H1 (cell line): ENCODE results near the gene IGF2R. TPM values are rescaled to one million over a fixed set of nuclear protein-coding genes. Genes with fewer than 3 reads are reported as not detected.

Experiments
- CTCF ChIA-PET: fragments of 300-600 bp; sonication (Branson Sonifier 250); formaldehyde crosslinking; loops from one replicate; lab custom pipeline; 2021; ENCODE audit not compliant: partially characterized antibody; lab: Charles Lee
- POLR2A ChIA-PET: fragments of 300-600 bp; sonication (Branson Sonifier 250); formaldehyde crosslinking; loops from one replicate; lab custom pipeline; 2021; ENCODE audit warnings: inconsistent platforms; ENCODE audit not compliant: partially characterized antibody; lab: Charles Lee
- DNase-seq, 2 experiments: peaks; one replicate each; pipeline versions ENCODE4 v3.0.0 to v3.0.0-alpha.2; 2010 to 2022; ENCODE audit warnings: low spot score in 2 of 2, low read depth in 1 of 2, mixed read lengths in 1 of 2
- FAIRE-seq: peaks from 2 replicates; lab custom pipeline; 2011; peaks lifted over from hg19 to GRCh38; lab: Jason Lieb, UNC
- H2AFZ ChIP-seq: 2 replicates; pipeline ENCODE4 v1.8.1; 2012; ENCODE audit warnings: low read length, inconsistent platforms
- H2AK5ac ChIP-seq: 2 replicates; pipeline ENCODE4 v1.6.1; 2013; ENCODE audit warnings: low read depth, low read length
- H2BK120ac ChIP-seq: replicated peaks from 2 replicates; pipeline ENCODE3; 2013; ENCODE audit warnings: low read depth, low read length, inconsistent platforms
- H2BK12ac ChIP-seq: 2 replicates; pipeline ENCODE4 v1.6.1; 2013; ENCODE audit warnings: low read depth, low read length
- H2BK15ac ChIP-seq: 2 replicates; pipeline ENCODE4 v1.6.1; 2013; ENCODE audit warnings: low read length
- H2BK20ac ChIP-seq: 2 replicates; pipeline ENCODE4 v1.6.1; 2013; ENCODE audit warnings: low read length
- H2BK5ac ChIP-seq: 2 replicates; pipeline ENCODE4 v1.6.1; 2013; ENCODE audit warnings: low read depth, low read length
- H3K14ac ChIP-seq: 2 replicates; pipeline ENCODE4 v1.6.1; 2013; ENCODE audit warnings: inconsistent platforms; ENCODE audit not compliant: insufficient read length
- H3K18ac ChIP-seq: 2 replicates; pipeline ENCODE4 v1.6.1; 2013; ENCODE audit warnings: low read length; ENCODE audit errors: extremely low read depth
- H3K23ac ChIP-seq: 2 replicates; pipeline ENCODE4 v1.6.1; 2013; ENCODE audit warnings: inconsistent platforms; ENCODE audit not compliant: insufficient read length
- H3K23me2 ChIP-seq: 2 replicates; pipeline ENCODE4 v1.6.1; 2013; ENCODE audit warnings: low read depth, low read length
- H3K27ac ChIP-seq: 2 replicates; pipeline ENCODE4 v1.6.1; 2011; ENCODE audit warnings: low read depth, low read length, inconsistent platforms
- H3K27me3 ChIP-seq, 4 experiments: replicated peaks in 1 of 4; 1 replicate in 1 of 4; 2 replicates in 3 of 4; pipeline versions ENCODE4 v1.6.1 to v1.8.1; 2011 to 2013; ENCODE audit warnings: low read length in 3 of 4, mild to moderate bottlenecking in 3 of 4, inconsistent platforms in 2 of 4, mixed read lengths in 2 of 4, moderate library complexity in 1 of 4; ENCODE audit not compliant: control insufficient read depth in 3 of 4, insufficient read depth in 3 of 4; ENCODE audit errors: extremely low read depth in 1 of 4
- H3K36me3 ChIP-seq, 4 experiments: 2 replicates each; pipeline versions ENCODE4 v1.6.1 to v1.8.1; 2011 to 2013; ENCODE audit warnings: mild to moderate bottlenecking in 4 of 4, low read length in 3 of 4, moderate library complexity in 2 of 4, control low read depth in 1 of 4, inconsistent platforms in 1 of 4; ENCODE audit not compliant: insufficient read depth in 4 of 4, control insufficient read depth in 2 of 4
- H3K4ac ChIP-seq: replicated peaks from 2 replicates; pipeline ENCODE3; 2013; ENCODE audit warnings: low read length, low read depth, mixed read lengths, inconsistent platforms; ENCODE audit not compliant: insufficient read length
- H3K4me1 ChIP-seq, 4 experiments: replicated peaks in 1 of 4; 1 replicate in 1 of 4; 2 replicates in 3 of 4; pipeline versions ENCODE4 v1.6.1 to v1.8.1; 2011 to 2013; ENCODE audit warnings: low read length in 3 of 4, inconsistent platforms in 2 of 4, mixed read lengths in 1 of 4; ENCODE audit not compliant: insufficient read depth in 4 of 4, control insufficient read depth in 3 of 4
- H3K4me2 ChIP-seq, 2 experiments: 2 replicates each; pipeline versions ENCODE4 v1.6.1 to v1.8.1; 2011 to 2013; ENCODE audit warnings: low read depth in 2 of 2, low read length in 2 of 2, control low read depth in 1 of 2, inconsistent platforms in 1 of 2, mild to moderate bottlenecking in 1 of 2; ENCODE audit not compliant: insufficient read depth in 1 of 2
- H3K4me3 ChIP-seq, 4 experiments: fragments of 200-600, 300-600 bp in 1 of 4; sonication (generic), shearing (Covaris generic), sonication (Bioruptor Twin) in 1 of 4; 2 replicates each; pipeline versions ENCODE4 v1.5.1 to v1.8.1; 2011 to 2016; ENCODE audit warnings: low read length in 4 of 4, low read depth in 3 of 4, control low read depth in 2 of 4, inconsistent platforms in 2 of 4, mild to moderate bottlenecking in 2 of 4, mixed read lengths in 1 of 4, moderate library complexity in 1 of 4; ENCODE audit not compliant: insufficient read depth in 2 of 4; ENCODE audit errors: extremely low read depth in 1 of 4
- H3K56ac ChIP-seq: replicated peaks from 2 replicates; pipeline ENCODE3; 2013; ENCODE audit warnings: low read depth, mild to moderate bottlenecking, mixed read lengths, low read length, inconsistent platforms; ENCODE audit not compliant: insufficient read length
- H3K79me1 ChIP-seq: 2 replicates; pipeline ENCODE4 v1.6.1; 2013; ENCODE audit warnings: low read depth, low read length, control low read depth
- H3K79me2 ChIP-seq, 2 experiments: 2 replicates each; pipeline versions ENCODE4 v1.6.1 to v1.8.1; 2012 to 2013; ENCODE audit warnings: low read length in 2 of 2, mild to moderate bottlenecking in 2 of 2, inconsistent platforms in 1 of 2; ENCODE audit not compliant: insufficient read depth in 2 of 2, control insufficient read depth in 1 of 2
- H3K9ac ChIP-seq, 4 experiments: replicated peaks in 1 of 4; 1 replicate in 1 of 4; 2 replicates in 3 of 4; pipeline versions ENCODE4 v1.6.1 to v1.8.1; 2011 to 2013; ENCODE audit warnings: low read depth in 3 of 4, low read length in 3 of 4, control low read depth in 2 of 4, mild to moderate bottlenecking in 2 of 4, moderate library complexity in 2 of 4, inconsistent platforms in 1 of 4; ENCODE audit errors: extremely low read depth in 1 of 4
- H3K9me3 ChIP-seq, 2 experiments: 2 replicates each; pipeline versions ENCODE4 v1.6.1 to v1.8.1; 2012 to 2013; ENCODE audit warnings: mild to moderate bottlenecking in 2 of 2, moderate library complexity in 2 of 2, control low read depth in 1 of 2, inconsistent platforms in 1 of 2, low read depth in 1 of 2, low read length in 1 of 2, mixed read lengths in 1 of 2; ENCODE audit not compliant: insufficient read depth in 2 of 2
- H4K20me1 ChIP-seq, 2 experiments: replicated peaks in 1 of 2; 2 replicates each; pipeline versions ENCODE3 to v1.8.1; 2011 to 2013; ENCODE audit warnings: inconsistent platforms in 2 of 2, low read length in 2 of 2, mild to moderate bottlenecking in 1 of 2; ENCODE audit not compliant: insufficient read depth in 2 of 2, control insufficient read depth in 1 of 2
- H4K5ac ChIP-seq: 2 replicates; pipeline ENCODE4 v1.6.1; 2013; ENCODE audit warnings: low read length, low read depth, mixed read lengths, inconsistent platforms; ENCODE audit not compliant: insufficient read length
- H4K8ac ChIP-seq: 2 replicates; pipeline ENCODE4 v1.8.0; 2013; ENCODE audit warnings: mild to moderate bottlenecking, moderate library complexity, low read length, inconsistent platforms; ENCODE audit not compliant: insufficient read depth; ENCODE audit errors: extremely low read depth
- H4K91ac ChIP-seq: replicated peaks from 2 replicates; pipeline ENCODE3; 2013; ENCODE audit warnings: low read length, mixed read lengths, inconsistent platforms; ENCODE audit not compliant: insufficient read length
- BRCA1 ChIP-seq: IDR thresholded peaks from 2 replicates; pipeline ENCODE4 v1.6.1; 2012; ENCODE audit warnings: low read depth, low read length, improper control_type of control experiment
- CHD1 ChIP-seq: IDR thresholded peaks from 2 replicates; pipeline ENCODE4 v1.6.1; 2012; ENCODE audit warnings: low read depth, low read length, improper control_type of control experiment
- GTF2F1 ChIP-seq: IDR thresholded peaks from 2 replicates; pipeline ENCODE4 v1.6.1; 2012; ENCODE audit warnings: low read depth, low read length, improper control_type of control experiment, borderline replicate concordance
- KDM1A ChIP-seq: fragments of 200-600, 300-600 bp; sonication (generic); IDR thresholded peaks from 2 replicates; pipeline ENCODE4 v1.7.1; 2016; ENCODE audit warnings: mild to moderate bottlenecking, low read length, borderline replicate concordance
- MAFK ChIP-seq: IDR thresholded peaks from 2 replicates; pipeline ENCODE4 v1.6.1; 2012; ENCODE audit warnings: low read depth, mild to moderate bottlenecking, improper control_type of control experiment, low read length
- POLR2AphosphoS5 ChIP-seq: IDR thresholded peaks from 2 replicates; pipeline ENCODE4 v1.6.1; 2011; ENCODE audit warnings: low read depth, low read length
- RFX5 ChIP-seq: IDR thresholded peaks from 2 replicates; pipeline ENCODE4 v1.6.1; 2011; ENCODE audit warnings: low read depth, low read length, improper control_type of control experiment, borderline replicate concordance
- SP1 ChIP-seq: IDR thresholded peaks from 2 replicates; pipeline ENCODE4 v1.6.1; 2011; ENCODE audit warnings: low read depth, low read length
- SP2 ChIP-seq: IDR thresholded peaks from 2 replicates; pipeline ENCODE4 v1.6.1; 2012; ENCODE audit warnings: mild to moderate bottlenecking, low read length, inconsistent platforms
- TAF1 ChIP-seq: IDR thresholded peaks from 2 replicates; pipeline ENCODE4 v1.6.1; 2011; ENCODE audit warnings: mild to moderate bottlenecking, low read depth, low read length
- WGBS, 2 experiments: shearing (Covaris generic) in 1 of 2; methylation state at CpG; one replicate each; pipeline versions ENCODE4 v1.1.6 to v1.1.7; 2013 to 2015; ENCODE audit warnings: low lambda C conversion rate in 2 of 2, mixed read lengths in 2 of 2, inconsistent platforms in 1 of 2, low coverage in 1 of 2, missing lambda C conversion rate in 1 of 2; ENCODE audit not compliant: insufficient replicate concordance in 2 of 2, insufficient coverage in 1 of 2, insufficient read length in 1 of 2; ENCODE audit errors: extremely low coverage in 1 of 2, missing lambda C conversion rate in 1 of 2; 5-methylcytosine and 5-hydroxymethylcytosine counted together
- polyA plus RNA-seq, 7 experiments: library from polyadenylated mRNA; depleted of rRNA in 3 of 7; stranded (reverse) in 5 of 7; unstranded in 2 of 7; fragments of >200 nt in 5 of 7; fragments of 200-250 nt in 2 of 7; gene quantifications; 1 replicate in 5 of 7; 2 replicates in 1 of 7; 4 replicates in 1 of 7; pipeline versions ENCODE4 v1.2.1 to v1.2.3, GENCODE V29; 2011 to 2013; ENCODE audit warnings: missing spikeins in 2 of 7, mixed read lengths in 2 of 7
- total RNA-seq: library from RNA; stranded (reverse); fragmentation: NEBNext Ultra II Directional; extraction: Animal tissue kit (Norgen Biotek cat#: 25700); gene quantifications from 2 replicates; pipeline ENCODE4 v1.2.1, GENCODE V29; 2021

The IGF2R gene
- total and polyA plus RNA-seq, 2 of the 8 experiments (the other 6 are each of a cell fraction or from before 2014, with no cell fraction given): 20.6 to 74.1 TPM

GRCh38 chr6:160050022-160050421 is 81.1 kb downstream of the IGF2R start:
- POLR2A ChIA-PET: no interaction called here
- Histone ChIP-seq H3K79me1 (no peaks in the 10 kb centered on the region; the same call in 1 of the 2 replicates), H2BK12ac (no peak overlapping the region), H3K27ac (no peak overlapping the region), H2BK15ac (no peak overlapping the region), H3K4me1 (no peaks in the 10 kb centered on the region), H2AK5ac (no peak overlapping the region), H3K23ac (no peak overlapping the region), H4K20me1 (peaks cover 5 to 13% of the 10 kb centered on the region in 2 experiments), H2BK5ac (no peak overlapping the region), H3K36me3 (peaks cover 37 to 80% (median 71%) of the 10 kb centered on the region in 4 experiments), H4K5ac (no peak overlapping the region), H3K18ac (no peak overlapping the region), H3K56ac (no peak overlapping the region), H3K23me2 (no peaks in the 10 kb centered on the region), H3K14ac (no peak overlapping the region), H3K27me3 (no peaks in the 10 kb centered on the region), H2BK20ac (no peak overlapping the region), H3K9ac (no peak overlapping the region), H2AFZ (no peak overlapping the region), H2BK120ac (no peak overlapping the region), H3K4me2 (no peak overlapping the region), H3K79me2 (no peaks in the 10 kb centered on the region), H3K9me3 (no peaks in the 10 kb centered on the region), H4K91ac (no peak overlapping the region), H3K4me3 (no peak overlapping the region), H3K4ac (no peak overlapping the region), H4K8ac (no peak overlapping the region)
- no peak for DNase-seq
- WGBS, 2 experiments: 93% methylated on average over 7 of the region's 7 CpGs; no CpG with 5 or more reads in 1 of the 2 experiments
- FAIRE-seq: no peak
- CTCF ChIA-PET: no interaction called here
- TF ChIP-seq POLR2AphosphoS5 (no peak), KDM1A (no peak), MAFK (no peak), CHD1 (no peak), RFX5 (no peak), TAF1 (no peak), SP1 (no peak), SP2 (no peak), BRCA1 (no peak), GTF2F1 (no peak)
